NT2/D1 (cell line): ENCODE data around the gene SOX5.

Experiments used
- DNase-seq: peaks from one replicate; pipeline ENCODE4 v3.0.0-alpha.2; 2011; ENCODE audit warnings: low read depth, low spot score
- H3K27me3 ChIP-seq: 2 replicates; pipeline ENCODE4 v1.6.0; 2011; ENCODE audit warnings: mild to moderate bottlenecking; ENCODE audit not compliant: insufficient read length, insufficient read depth
- H3K36me3 ChIP-seq: 2 replicates; pipeline ENCODE4 v1.6.1; 2011; ENCODE audit warnings: mild to moderate bottlenecking, low read length, mixed read lengths; ENCODE audit not compliant: insufficient read depth, insufficient read length
- H3K4me1 ChIP-seq: 2 replicates; pipeline ENCODE4 v1.5.1; 2011; ENCODE audit not compliant: insufficient read depth, insufficient read length
- H3K4me3 ChIP-seq: 2 replicates; pipeline ENCODE4 v1.5.1; 2011; ENCODE audit warnings: low read depth; ENCODE audit not compliant: insufficient read length
- H3K9ac ChIP-seq: 2 replicates; pipeline ENCODE4 v1.6.0; 2011; ENCODE audit warnings: low read depth; ENCODE audit not compliant: insufficient read length
- H3K9me3 ChIP-seq: 2 replicates; pipeline ENCODE4 v1.5.1; 2011; ENCODE audit warnings: mild to moderate bottlenecking, low read length; ENCODE audit not compliant: insufficient read depth
- SUZ12 ChIP-seq: IDR thresholded peaks from 2 replicates; pipeline ENCODE4 v1.6.1; 2011; ENCODE audit not compliant: insufficient read length, insufficient read depth; ENCODE audit errors: extremely low read depth
- YY1 ChIP-seq: IDR thresholded peaks from 2 replicates; pipeline ENCODE4 v1.6.1; 2011; ENCODE audit not compliant: insufficient read length, insufficient read depth
- ZNF274 ChIP-seq: IDR thresholded peaks from 2 replicates; pipeline ENCODE4 v1.6.1; 2011; ENCODE audit warnings: mild to moderate bottlenecking, low read depth, low read length

Gene SOX5

GRCh38 chr12:23781118-23781517 is 168.4 kb downstream of the SOX5 start:
- TF ChIP-seq ZNF274, result no peak
- no peak for TF ChIP-seq SUZ12
- no peak for TF ChIP-seq YY1
- no peak for DNase-seq

GRCh38 chr12:23775208-23775607 is 174.3 kb downstream of the SOX5 start:
- H3K4me1 ChIP-seq, result no peaks in the 10 kb centered on the region
- no peak for DNase-seq
- no peak overlapping the region for H3K4me3 ChIP-seq
- no peaks in the 10 kb centered on the region for H3K9me3 ChIP-seq
- no peaks in the 10 kb centered on the region for H3K27me3 ChIP-seq
- no peak for TF ChIP-seq YY1
- no peak for TF ChIP-seq SUZ12
- TF ChIP-seq ZNF274, result no peak
- no peaks in the 10 kb centered on the region for H3K36me3 ChIP-seq
- H3K9ac ChIP-seq, result no peak overlapping the region

More at GRCh38 chr12:23781118-23781517, 168.4 kb downstream of the SOX5 start:
- no peaks in the 10 kb centered on the region for H3K27me3 ChIP-seq
- H3K36me3 ChIP-seq, result no peaks in the 10 kb centered on the region
- no peak overlapping the region for H3K9ac ChIP-seq
- no peaks in the 10 kb centered on the region for H3K4me1 ChIP-seq
- H3K9me3 ChIP-seq, result no peaks in the 10 kb centered on the region
- H3K4me3 ChIP-seq, result no peak overlapping the region

DNA sequence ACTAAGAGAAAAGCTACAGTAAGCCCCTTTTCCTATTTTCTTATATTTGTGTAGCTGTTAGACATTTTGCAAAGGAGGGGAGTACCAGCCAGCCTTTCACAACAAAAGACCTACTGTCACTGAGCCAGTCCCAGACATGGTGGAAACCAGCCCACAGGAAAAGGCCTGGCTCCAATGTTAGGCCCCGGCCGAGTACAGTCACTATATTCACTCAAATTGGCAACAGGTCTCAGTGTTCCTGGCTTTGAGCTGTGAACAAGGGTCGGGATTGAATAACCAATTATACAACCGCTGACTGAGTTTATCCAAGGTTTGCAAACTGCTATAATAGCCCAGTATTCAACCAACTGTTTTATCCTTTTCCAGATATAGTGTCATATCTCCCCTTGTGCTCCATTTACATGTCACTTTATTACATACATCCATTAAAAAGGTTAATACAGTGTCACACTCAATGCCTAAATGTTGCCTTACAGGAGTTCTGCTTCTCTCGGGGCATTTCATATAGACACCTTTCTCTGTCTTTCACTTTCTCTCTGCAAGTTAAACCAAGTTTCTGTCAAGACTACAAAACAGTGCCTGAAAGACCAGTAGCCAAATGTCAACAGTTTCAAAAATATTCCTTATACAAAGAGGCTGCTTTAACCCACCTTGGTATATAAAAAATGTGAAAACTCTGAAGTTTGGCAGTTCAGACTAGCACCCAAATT is 178.1 kb downstream of the SOX5 start:
- Histone ChIP-seq H3K27me3 (no peaks in the 10 kb centered on the region), H3K9ac (no peak overlapping the region), H3K4me1 (no peaks in the 10 kb centered on the region), H3K4me3 (no peak overlapping the region), H3K9me3 (no peaks in the 10 kb centered on the region), H3K36me3 (no peaks in the 10 kb centered on the region)
- TF ChIP-seq ZNF274, result no peak
- TF ChIP-seq YY1, result no peak
- TF ChIP-seq SUZ12, result no peak
- DNase-seq, result no peak

- no peaks in the 10 kb centered on the region for H3K9me3 ChIP-seq
These were observed 179.1 kb downstream of the SOX5 start for GRCh38 chr12:23770202-23770938.

DNA sequence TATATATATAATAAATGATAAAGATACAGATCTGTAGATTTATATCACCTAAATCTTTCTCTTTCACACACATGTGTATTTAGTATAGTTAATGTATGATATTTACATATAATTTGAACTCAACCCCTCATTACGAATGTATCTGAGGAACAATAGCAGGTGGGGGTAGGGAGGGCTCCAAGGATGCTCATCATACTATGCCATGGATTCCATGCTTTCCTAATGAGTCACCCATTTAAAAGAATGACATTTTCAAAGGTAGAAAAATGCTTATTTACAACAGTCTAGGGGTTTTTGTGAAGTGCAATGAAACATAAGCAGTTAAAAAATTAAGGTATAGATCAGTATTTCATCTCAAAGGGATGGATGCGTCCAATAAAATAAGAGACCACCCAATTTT is 181.6 kb downstream of the SOX5 start:
- Histone ChIP-seq H3K27me3 (no peaks in the 10 kb centered on the region), H3K9ac (no peak overlapping the region), H3K4me1 (no peaks in the 10 kb centered on the region), H3K4me3 (no peak overlapping the region), H3K9me3 (no peaks in the 10 kb centered on the region), H3K36me3 (no peaks in the 10 kb centered on the region)
- DNase-seq, result no peak
- TF ChIP-seq SUZ12, result no peak

More at GRCh38 chr12:23770202-23770938, 179.1 kb downstream of the SOX5 start:
- no peak overlapping the region for H3K4me3 ChIP-seq
- no peak for DNase-seq
- no peaks in the 10 kb centered on the region for H3K36me3 ChIP-seq
- no peaks in the 10 kb centered on the region for H3K27me3 ChIP-seq
- H3K9ac ChIP-seq, result no peak overlapping the region
- TF ChIP-seq YY1 (no peak), SUZ12 (no peak), ZNF274 (no peak)
- H3K4me1 ChIP-seq, result no peaks in the 10 kb centered on the region

GRCh38 chr12:23763724-23764123 is 185.7 kb downstream of the SOX5 start:
- no peaks in the 10 kb centered on the region for H3K4me1 ChIP-seq
- no peaks in the 10 kb centered on the region for H3K27me3 ChIP-seq
- peaks cover 7% of the 10 kb centered on the region; the same call in 1 of the 2 replicates for H3K9me3 ChIP-seq
- TF ChIP-seq ZNF274 (no peak), YY1 (no peak), SUZ12 (no peak)
- no peak overlapping the region for H3K9ac ChIP-seq
- no peaks in the 10 kb centered on the region for H3K36me3 ChIP-seq
- DNase-seq, result no peak
- H3K4me3 ChIP-seq, result no peak overlapping the region

DNA sequence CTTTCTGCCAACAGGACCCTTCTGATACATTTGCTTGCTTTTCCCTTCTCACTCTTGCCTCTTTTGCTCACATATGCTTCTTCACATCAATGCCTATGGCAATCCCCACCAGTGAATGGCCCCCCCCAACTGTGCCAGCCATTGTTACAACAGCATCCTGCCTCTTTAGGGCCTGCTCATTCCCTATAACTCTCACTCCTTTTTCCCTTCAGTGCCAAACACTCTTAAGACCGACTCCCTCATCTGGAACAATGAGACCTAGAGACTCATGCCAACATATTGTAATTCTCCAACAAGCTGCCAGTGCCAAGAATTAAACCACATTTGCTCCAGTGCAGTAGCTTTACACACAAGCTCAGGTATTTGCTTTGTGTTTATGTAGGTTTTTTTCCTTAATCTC is 189.0 kb downstream of the SOX5 start:
- no peak for TF ChIP-seq SUZ12
- no peak for TF ChIP-seq ZNF274
- TF ChIP-seq YY1, result no peak
- peaks cover 29% of the 10 kb centered on the region; the same call in 1 of the 2 replicates for H3K9me3 ChIP-seq
- DNase-seq, result no peak
- H3K9ac ChIP-seq, result no peak overlapping the region
- no peaks in the 10 kb centered on the region for H3K4me1 ChIP-seq
- H3K4me3 ChIP-seq, result no peak overlapping the region
- H3K27me3 ChIP-seq, result no peaks in the 10 kb centered on the region
- H3K36me3 ChIP-seq, result no peaks in the 10 kb centered on the region
